IMR-90 (cell line): Measurements from ENCODE around the gene FATE1. TPM values are rescaled to one million over a fixed set of nuclear protein-coding genes. Genes with fewer than 3 reads are reported as not detected.

ENCODE experiments used
- ATAC-seq: fragments of 200-7000 bp; cut with Tn5 transposase; 2 replicates; pipeline ENCODE4 v1.9.1; 2020; ENCODE audit warnings: low read depth, mild to moderate bottlenecking, moderate library complexity
- BruUV-seq: library from RNA; stranded (reverse); fragments of 400-500 nt; replicated peaks from 2 replicates; lab custom pipeline; 2021; lab: Mats Ljungman, UMichigan
- CTCF ChIA-PET: fragments of 300-600 bp; formaldehyde crosslinking; extraction: SDS; loops from one replicate; lab custom pipeline; 2021; ENCODE audit warnings: antibody characterized with exemption; lab: Yijun Ruan, JAX
- POLR2A ChIA-PET: fragments of 300-600 bp; sonication (Branson Sonifier 250); formaldehyde crosslinking; loops from one replicate; lab custom pipeline; 2022; ENCODE audit warnings: antibody characterized with exemption; ENCODE audit not compliant: unreplicated experiment; lab: Charles Lee
- DNase-seq: peaks from one replicate; pipeline ENCODE4 v3.0.0; 2013
- H2AFZ ChIP-seq: replicated peaks from 2 replicates; pipeline ENCODE3; 2013; ENCODE audit warnings: low read length, mild to moderate bottlenecking; ENCODE audit not compliant: poor library complexity
- H2AK5ac ChIP-seq: 2 replicates; pipeline ENCODE4 v1.6.1; 2013; ENCODE audit warnings: low read depth, low read length, inconsistent platforms
- H2AK9ac ChIP-seq: replicated peaks from 2 replicates; pipeline ENCODE3; 2013; ENCODE audit warnings: mild to moderate bottlenecking, low read depth, low read length, moderate library complexity; ENCODE audit not compliant: poor library complexity
- H2BK120ac ChIP-seq: 2 replicates; pipeline ENCODE4 v1.6.1; 2013; ENCODE audit warnings: low read depth, low read length, inconsistent platforms
- H2BK15ac ChIP-seq: 3 replicates; pipeline ENCODE4 v1.6.1; 2013; ENCODE audit warnings: low read depth, low read length, inconsistent platforms
- H2BK20ac ChIP-seq: 2 replicates; pipeline ENCODE4 v1.6.1; 2013; ENCODE audit warnings: low read depth, mild to moderate bottlenecking, inconsistent platforms, low read length, moderate library complexity
- H2BK5ac ChIP-seq: 2 replicates; pipeline ENCODE4 v1.6.1; 2013; ENCODE audit warnings: mild to moderate bottlenecking, low read depth, low read length, inconsistent platforms; ENCODE audit not compliant: poor library complexity, severe bottlenecking
- H3K14ac ChIP-seq: replicated peaks from 2 replicates; pipeline ENCODE4 v1.6.1; 2013; ENCODE audit warnings: low read depth, low read length, inconsistent platforms
- H3K18ac ChIP-seq: 2 replicates; pipeline ENCODE4 v1.6.1; 2013; ENCODE audit warnings: low read depth, low read length, control low read depth
- H3K23ac ChIP-seq: 2 replicates; pipeline ENCODE4 v1.6.1; 2013; ENCODE audit warnings: low read depth, low read length, inconsistent platforms
- H3K27ac ChIP-seq: 2 replicates; pipeline ENCODE4 v1.5.1; 2013; ENCODE audit warnings: mild to moderate bottlenecking, control low read depth, low read length; ENCODE audit not compliant: insufficient read depth
- H3K27me3 ChIP-seq: 2 replicates; pipeline ENCODE4 v1.6.1; 2013; ENCODE audit warnings: low read length; ENCODE audit not compliant: control insufficient read depth, insufficient read depth
- H3K36me3 ChIP-seq: 2 replicates; pipeline ENCODE4 v1.6.1; 2013; ENCODE audit warnings: low read length, mixed read lengths; ENCODE audit not compliant: control insufficient read depth, insufficient read depth
- H3K4ac ChIP-seq: 2 replicates; pipeline ENCODE4 v1.6.1; 2013; ENCODE audit warnings: low read depth, low read length, inconsistent platforms
- H3K4me1 ChIP-seq: 2 replicates; pipeline ENCODE4 v1.6.1; 2013; ENCODE audit warnings: low read length, mixed read lengths; ENCODE audit not compliant: control insufficient read depth, insufficient read depth
- H3K4me2 ChIP-seq: 2 replicates; pipeline ENCODE4 v1.6.1; 2013; ENCODE audit warnings: low read depth, mild to moderate bottlenecking, control low read depth, low read length, moderate library complexity
- H3K4me3 ChIP-seq: 2 replicates; pipeline ENCODE4 v1.5.1; 2013; ENCODE audit warnings: low read depth, mild to moderate bottlenecking, control low read depth, low read length, moderate library complexity; ENCODE audit not compliant: insufficient read depth
- H3K56ac ChIP-seq: 2 replicates; pipeline ENCODE4 v1.6.1; 2013; ENCODE audit warnings: low read length, inconsistent platforms; ENCODE audit not compliant: insufficient read depth; ENCODE audit errors: extremely low read depth
- H3K79me1 ChIP-seq, 2 experiments: 2 replicates each; pipeline ENCODE4 v1.6.1; 2013; ENCODE audit warnings: low read length in 2 of 2, inconsistent platforms in 1 of 2, low read depth in 1 of 2
- H3K9ac ChIP-seq: 2 replicates; pipeline ENCODE4 v1.6.1; 2013; ENCODE audit warnings: low read depth, low read length, control low read depth
- H3K9me1 ChIP-seq: 2 replicates; pipeline ENCODE4 v1.6.1; 2013; ENCODE audit warnings: low read length, inconsistent platforms; ENCODE audit not compliant: insufficient read depth
- H3K9me3 ChIP-seq: 2 replicates; pipeline ENCODE4 v1.6.1; 2013; ENCODE audit warnings: low read length; ENCODE audit not compliant: control insufficient read depth, insufficient read depth
- H4K20me1 ChIP-seq: 2 replicates; pipeline ENCODE4 v1.6.1; 2013; ENCODE audit warnings: low read length, inconsistent platforms; ENCODE audit not compliant: insufficient read depth
- H4K5ac ChIP-seq: 2 replicates; pipeline ENCODE4 v1.6.1; 2013; ENCODE audit warnings: mild to moderate bottlenecking, low read depth, low read length, control low read depth
- H4K8ac ChIP-seq, 2 experiments: 2 replicates each; pipeline ENCODE4 v1.6.1; 2013; ENCODE audit warnings: low read depth in 2 of 2, low read length in 2 of 2, control low read depth in 1 of 2, inconsistent platforms in 1 of 2
- H4K91ac ChIP-seq: 2 replicates; pipeline ENCODE4 v1.6.1; 2013; ENCODE audit warnings: low read depth, low read length, inconsistent platforms; ENCODE audit not compliant: insufficient read depth
- BHLHE40 ChIP-seq: fragments of 150-350 bp; IDR thresholded peaks from 2 replicates; pipeline ENCODE4 v1.6.1; 2016; ENCODE audit warnings: mild to moderate bottlenecking, low read depth, low read length
- CEBPB ChIP-seq: IDR thresholded peaks from 2 replicates; pipeline ENCODE4 v1.6.1; 2012; ENCODE audit warnings: low read depth, low read length, improper control_type of control experiment
- CHD1 ChIP-seq: IDR thresholded peaks from 2 replicates; pipeline ENCODE4 v1.6.1; 2012; ENCODE audit warnings: low read depth, low read length, improper control_type of control experiment
- MAFK ChIP-seq: IDR thresholded peaks from 2 replicates; pipeline ENCODE4 v1.6.1; 2012; ENCODE audit warnings: low read depth, low read length, improper control_type of control experiment
- POLR2A ChIP-seq: IDR thresholded peaks from 2 replicates; pipeline ENCODE4 v1.6.1; 2012; ENCODE audit warnings: mild to moderate bottlenecking, low read depth, low read length
- RAD21 ChIP-seq: IDR thresholded peaks from 2 replicates; pipeline ENCODE4 v1.6.1; 2012; ENCODE audit warnings: low read length, improper control_type of control experiment
- RCOR1 ChIP-seq: IDR thresholded peaks from 2 replicates; pipeline ENCODE4 v1.6.1; 2012; ENCODE audit warnings: mild to moderate bottlenecking, low read length, improper control_type of control experiment; ENCODE audit not compliant: insufficient replicate concordance
- RFX5 ChIP-seq: IDR thresholded peaks from 2 replicates; pipeline ENCODE4 v1.8.0; 2012; ENCODE audit warnings: low read depth, mild to moderate bottlenecking, low read length, moderate library complexity
- WGBS, 2 experiments: methylation state at CpG; one replicate each; pipeline versions ENCODE4 v1.1.5 to v1.1.7; 2013; ENCODE audit warnings: missing lambda C conversion rate in 2 of 2; ENCODE audit not compliant: insufficient read length in 1 of 2; ENCODE audit errors: extremely low coverage in 2 of 2; 5-methylcytosine and 5-hydroxymethylcytosine counted together
- dilution Hi-C: fragments of 300-500 bp; cut with HindIII; formaldehyde crosslinking; loops from one replicate; pipeline ENCODE4 v1.14.3; 2018; ENCODE audit warnings: low sequenced_read_pairs; ENCODE audit not compliant: unreplicated experiment
- in situ Hi-C: fragments of 300-500 bp; cut with MboI; formaldehyde crosslinking; loops from 3 replicates; pipeline ENCODE4 v1.14.3; 2019; ENCODE audit warnings: low sequenced_read_pairs, inconsistent platforms, mixed read lengths
- intact Hi-C: fragments of 100-400 bp; cut with micrococcal nuclease; formaldehyde crosslinking; loops from 2 replicates; pipeline ENCODE4 v1.10.0; 2022
- polyA plus RNA-seq, 3 experiments: library from polyadenylated mRNA; depleted of rRNA; stranded (reverse); fragments of >200 nt; gene quantifications; 2 replicates each; pipeline ENCODE4 v1.2.3, GENCODE V29; 2012; ENCODE audit warnings: low replicate concordance in 1 of 3
- total RNA-seq: library from RNA; depleted of rRNA; stranded (reverse); fragments of >200 nt; gene quantifications from 2 replicates; pipeline ENCODE4 v1.2.3, GENCODE V29; 2012
- TF ChIP-seq, protein P1 (sequence below): fragments of 150-350 bp; IDR thresholded peaks from 2 replicates; pipeline ENCODE4 v1.6.1; 2017; ENCODE audit warnings: mild to moderate bottlenecking, antibody characterized with exemption, low read length, low read depth
- TF ChIP-seq, protein P2 (sequence below): conservative IDR thresholded peaks from 2 replicates; pipeline ENCODE4 v1.5.1; 2012; ENCODE audit warnings: mild to moderate bottlenecking, low read depth, low read length, improper control_type of control experiment
- TF ChIP-seq, protein P3 (sequence below): fragments of 150-350 bp; IDR thresholded peaks from 2 replicates; pipeline ENCODE4 v1.6.1; 2016; ENCODE audit warnings: low read depth, mild to moderate bottlenecking, low read length, moderate library complexity, borderline replicate concordance

FATE1 gene
- total and polyA plus RNA-seq, 2 of the 4 experiments (the other 2 are of a cell fraction): not detected

DNA sequence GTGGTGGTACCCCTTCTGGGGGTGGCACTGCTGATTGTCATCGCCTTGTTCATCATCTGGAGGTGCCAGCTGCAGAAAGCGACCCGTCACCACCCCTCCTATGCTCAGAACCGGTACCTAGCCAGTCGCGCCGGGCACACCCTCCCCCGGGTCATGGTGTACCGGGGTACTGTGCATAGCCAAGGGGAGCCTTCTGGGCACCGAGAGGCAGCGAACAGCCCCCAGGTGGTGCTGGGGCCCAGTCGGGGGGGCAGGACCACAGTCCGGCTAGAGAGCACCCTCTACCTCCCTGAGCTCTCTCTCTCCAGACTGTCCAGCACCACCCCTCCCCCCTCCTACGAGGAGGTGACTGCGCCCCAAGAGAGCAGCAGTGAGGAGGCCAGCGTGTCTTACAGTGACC lies 15.3 kb upstream of the FATE1 start:
- Histone ChIP-seq H3K23ac (no peak overlapping the region), H3K14ac (no peak overlapping the region), H3K9ac (no peak overlapping the region), H3K9me3 (peaks cover 9% of the 10 kb centered on the region; the same call in 1 of the 2 replicates), H3K27ac (no peak overlapping the region), H4K91ac (no peak overlapping the region), H4K5ac (no peak overlapping the region), H3K79me1 (no peaks in the 10 kb centered on the region), H2AFZ (no peak overlapping the region), H2AK5ac (no peak overlapping the region), H3K27me3 (no peaks in the 10 kb centered on the region), H2BK15ac (no peak overlapping the region), H2AK9ac (no peak overlapping the region), H3K4me1 (no peaks in the 10 kb centered on the region), H3K4ac (no peak overlapping the region), H4K20me1 (no peaks in the 10 kb centered on the region), H4K8ac (no peak overlapping the region), H2BK120ac (no peak overlapping the region), H3K4me3 (no peak overlapping the region), H3K4me2 (no peak overlapping the region), H3K36me3 (no peaks in the 10 kb centered on the region), H3K9me1 (no peaks in the 10 kb centered on the region), H3K56ac (no peak overlapping the region), H3K18ac (no peak overlapping the region), H2BK5ac (no peak overlapping the region), H2BK20ac (no peak overlapping the region)
- intact Hi-C loops (no loop called here), in situ Hi-C loops (no loop called here), dilution Hi-C loops (no loop called here)
- DNase-seq (no peak), ATAC-seq (no peak)
- CTCF ChIA-PET: no interaction called here
- TF ChIP-seq RFX5 (no peak), MAFK (no peak), BHLHE40 (no peak), RCOR1 (no peak), CEBPB (no peak), POLR2A (no peak), CHD1 (no peak), RAD21 (no peak)
- TF ChIP-seq, protein P1, sequence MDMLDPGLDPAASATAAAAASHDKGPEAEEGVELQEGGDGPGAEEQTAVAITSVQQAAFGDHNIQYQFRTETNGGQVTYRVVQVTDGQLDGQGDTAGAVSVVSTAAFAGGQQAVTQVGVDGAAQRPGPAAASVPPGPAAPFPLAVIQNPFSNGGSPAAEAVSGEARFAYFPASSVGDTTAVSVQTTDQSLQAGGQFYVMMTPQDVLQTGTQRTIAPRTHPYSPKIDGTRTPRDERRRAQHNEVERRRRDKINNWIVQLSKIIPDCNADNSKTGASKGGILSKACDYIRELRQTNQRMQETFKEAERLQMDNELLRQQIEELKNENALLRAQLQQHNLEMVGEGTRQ: no peak
- TF ChIP-seq, protein P2, sequence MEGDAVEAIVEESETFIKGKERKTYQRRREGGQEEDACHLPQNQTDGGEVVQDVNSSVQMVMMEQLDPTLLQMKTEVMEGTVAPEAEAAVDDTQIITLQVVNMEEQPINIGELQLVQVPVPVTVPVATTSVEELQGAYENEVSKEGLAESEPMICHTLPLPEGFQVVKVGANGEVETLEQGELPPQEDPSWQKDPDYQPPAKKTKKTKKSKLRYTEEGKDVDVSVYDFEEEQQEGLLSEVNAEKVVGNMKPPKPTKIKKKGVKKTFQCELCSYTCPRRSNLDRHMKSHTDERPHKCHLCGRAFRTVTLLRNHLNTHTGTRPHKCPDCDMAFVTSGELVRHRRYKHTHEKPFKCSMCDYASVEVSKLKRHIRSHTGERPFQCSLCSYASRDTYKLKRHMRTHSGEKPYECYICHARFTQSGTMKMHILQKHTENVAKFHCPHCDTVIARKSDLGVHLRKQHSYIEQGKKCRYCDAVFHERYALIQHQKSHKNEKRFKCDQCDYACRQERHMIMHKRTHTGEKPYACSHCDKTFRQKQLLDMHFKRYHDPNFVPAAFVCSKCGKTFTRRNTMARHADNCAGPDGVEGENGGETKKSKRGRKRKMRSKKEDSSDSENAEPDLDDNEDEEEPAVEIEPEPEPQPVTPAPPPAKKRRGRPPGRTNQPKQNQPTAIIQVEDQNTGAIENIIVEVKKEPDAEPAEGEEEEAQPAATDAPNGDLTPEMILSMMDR: no peak
- TF ChIP-seq, protein P3, sequence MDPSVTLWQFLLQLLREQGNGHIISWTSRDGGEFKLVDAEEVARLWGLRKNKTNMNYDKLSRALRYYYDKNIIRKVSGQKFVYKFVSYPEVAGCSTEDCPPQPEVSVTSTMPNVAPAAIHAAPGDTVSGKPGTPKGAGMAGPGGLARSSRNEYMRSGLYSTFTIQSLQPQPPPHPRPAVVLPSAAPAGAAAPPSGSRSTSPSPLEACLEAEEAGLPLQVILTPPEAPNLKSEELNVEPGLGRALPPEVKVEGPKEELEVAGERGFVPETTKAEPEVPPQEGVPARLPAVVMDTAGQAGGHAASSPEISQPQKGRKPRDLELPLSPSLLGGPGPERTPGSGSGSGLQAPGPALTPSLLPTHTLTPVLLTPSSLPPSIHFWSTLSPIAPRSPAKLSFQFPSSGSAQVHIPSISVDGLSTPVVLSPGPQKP: no peak
- WGBS, 2 experiments: no CpG with 5 or more reads among the region's 16 CpGs
- POLR2A ChIA-PET: no interaction called here
- no TSS peak for BruUV-seq
